Loucy (cell line): ENCODE data around the gene MINDY4.

Source experiments
- H2AFZ ChIP-seq: fragments of 200-600 bp; sonication (generic); 2 replicates; pipeline ENCODE4 v1.6.0; 2016; ENCODE audit warnings: antibody characterized with exemption, mild to moderate bottlenecking, low read length, moderate library complexity
- H3F3A ChIP-seq: fragments of 200-600 bp; 2 replicates; pipeline ENCODE4 v1.6.0; 2016; ENCODE audit warnings: antibody characterized with exemption, low read depth, mild to moderate bottlenecking
- H3K27me3 ChIP-seq: fragments of 200-600 bp; sonication (generic); 2 replicates; pipeline ENCODE4 v1.6.1; 2014; ENCODE audit warnings: low read length, mild to moderate bottlenecking; ENCODE audit not compliant: insufficient read depth, poor library complexity, severe bottlenecking
- H3K36me3 ChIP-seq: fragments of 200-600 bp; sonication (generic); 2 replicates; pipeline ENCODE4 v1.6.1; 2016; ENCODE audit warnings: low read length; ENCODE audit not compliant: insufficient read depth
- H3K4me1 ChIP-seq: fragments of 200-600 bp; sonication (generic); 2 replicates; pipeline ENCODE4 v1.5.1; 2014; ENCODE audit warnings: low read length, mild to moderate bottlenecking; ENCODE audit not compliant: insufficient read depth, poor library complexity, severe bottlenecking
- H3K4me2 ChIP-seq: fragments of 200-600 bp; sonication (generic); 2 replicates; pipeline ENCODE4 v1.6.0; 2014; ENCODE audit warnings: antibody characterized with exemption, low read length, low read depth, mild to moderate bottlenecking; ENCODE audit not compliant: poor library complexity, severe bottlenecking
- H3K4me3 ChIP-seq: fragments of 200-600 bp; sonication (generic); 2 replicates; pipeline ENCODE4 v1.5.1; 2014; ENCODE audit warnings: low read length, mild to moderate bottlenecking, mixed read lengths; ENCODE audit not compliant: poor library complexity, severe bottlenecking
- H3K79me2 ChIP-seq: fragments of 200-600 bp; sonication (generic); 2 replicates; pipeline ENCODE4 v1.6.1; 2014; ENCODE audit warnings: low read length; ENCODE audit not compliant: insufficient read depth
- H3K9ac ChIP-seq: fragments of 200-600 bp; sonication (generic); 2 replicates; pipeline ENCODE4 v1.6.0; 2014; ENCODE audit warnings: mild to moderate bottlenecking, low read depth, low read length, moderate library complexity; ENCODE audit not compliant: poor library complexity, severe bottlenecking
- H3K9me2 ChIP-seq: fragments of 200-600 bp; sonication (generic); replicated peaks from 2 replicates; pipeline ENCODE4 v1.6.1; 2016; ENCODE audit warnings: low read depth, low read length, mixed read lengths
- H3K9me3 ChIP-seq: fragments of 200-600 bp; sonication (generic); 2 replicates; pipeline ENCODE4 v1.6.1; 2014; ENCODE audit warnings: mild to moderate bottlenecking, antibody characterized with exemption, low read length, low read depth; ENCODE audit not compliant: insufficient read depth
- H4K20me1 ChIP-seq: fragments of 200-600 bp; sonication (generic); 2 replicates; pipeline ENCODE4 v1.6.0; 2014; ENCODE audit warnings: antibody characterized with exemption, low read length, mild to moderate bottlenecking; ENCODE audit not compliant: insufficient read depth, poor library complexity, severe bottlenecking
- CTCF ChIP-seq: fragments of 200-600 bp; sonication (generic); conservative IDR thresholded peaks from 2 replicates; pipeline ENCODE4 v1.5.1; 2014; ENCODE audit warnings: mild to moderate bottlenecking, antibody characterized with exemption, low read length
- EZH2phosphoT487 ChIP-seq: fragments of 200-600 bp; IDR thresholded peaks from 2 replicates; pipeline ENCODE4 v1.6.1; 2018; ENCODE audit warnings: antibody characterized with exemption, mild to moderate bottlenecking, moderate library complexity, borderline replicate concordance

Gene MINDY4

GRCh38 chr7:30776971-30777370 lies 5.8 kb downstream of the MINDY4 start:
- no peak overlapping the region for H3K4me2 ChIP-seq
- H2AFZ ChIP-seq: no peak overlapping the region
- H3F3A ChIP-seq: no peaks in the 10 kb centered on the region
- H3K9me3 ChIP-seq: no peaks in the 10 kb centered on the region
- no peaks in the 10 kb centered on the region for H4K20me1 ChIP-seq
- no peaks in the 10 kb centered on the region for H3K27me3 ChIP-seq
- H3K79me2 ChIP-seq: no peaks in the 10 kb centered on the region
- no peak overlapping the region for H3K9ac ChIP-seq
- H3K36me3 ChIP-seq: no peaks in the 10 kb centered on the region
- no peak for TF ChIP-seq EZH2phosphoT487
- no peak for TF ChIP-seq CTCF
- no peaks in the 10 kb centered on the region for H3K9me2 ChIP-seq
- no peak overlapping the region for H3K4me3 ChIP-seq
- H3K4me1 ChIP-seq: no peaks in the 10 kb centered on the region

GRCh38 chr7:30778255-30779025 lies 7.2 kb downstream of the MINDY4 start:
- Histone ChIP-seq H3K4me3 (no peak overlapping the region), H4K20me1 (no peaks in the 10 kb centered on the region), H3K36me3 (no peaks in the 10 kb centered on the region), H3F3A (no peaks in the 10 kb centered on the region), H3K9me3 (no peaks in the 10 kb centered on the region), H2AFZ (no peak overlapping the region), H3K79me2 (no peaks in the 10 kb centered on the region), H3K4me2 (no peak overlapping the region), H3K9ac (no peak overlapping the region), H3K4me1 (no peaks in the 10 kb centered on the region), H3K9me2 (no peaks in the 10 kb centered on the region), H3K27me3 (no peaks in the 10 kb centered on the region)
- TF ChIP-seq EZH2phosphoT487: no peak
- no peak for TF ChIP-seq CTCF

GRCh38 chr7:30779574-30779973 lies 8.4 kb downstream of the MINDY4 start:
- no peaks in the 10 kb centered on the region for H3K79me2 ChIP-seq
- H3K9ac ChIP-seq: no peak overlapping the region
- no peak overlapping the region for H2AFZ ChIP-seq
- no peak for TF ChIP-seq CTCF
- H3K4me2 ChIP-seq: no peak overlapping the region
- H3K36me3 ChIP-seq: no peaks in the 10 kb centered on the region
- no peaks in the 10 kb centered on the region for H3K27me3 ChIP-seq
- H3K9me2 ChIP-seq: no peaks in the 10 kb centered on the region
- H4K20me1 ChIP-seq: no peaks in the 10 kb centered on the region
- no peaks in the 10 kb centered on the region for H3F3A ChIP-seq
- H3K4me3 ChIP-seq: no peak overlapping the region
- H3K4me1 ChIP-seq: no peaks in the 10 kb centered on the region
- no peaks in the 10 kb centered on the region for H3K9me3 ChIP-seq
